Stimulated activated CD4-positive, alpha-beta T cell treated with anti-CD3 and anti-CD28 coated beads, Interleukin-12 subunit alpha, Interleukin-12 subunit beta, amount 100 ng/mL, for 24 hours (primary cell): ENCODE results near the gene IGBP1.
"Not testable (repeated sequence)": the region's sequence is repeated elsewhere in the genome, so short reads cannot be mapped to it uniquely, and the experiment has no call there.

Source experiments
- DNase-seq, 2 experiments: peaks; one replicate each; pipeline ENCODE4 v3.0.0-alpha.2; 2020; ENCODE audit warnings: low read depth in 2 of 2

IGBP1 gene

DNA sequence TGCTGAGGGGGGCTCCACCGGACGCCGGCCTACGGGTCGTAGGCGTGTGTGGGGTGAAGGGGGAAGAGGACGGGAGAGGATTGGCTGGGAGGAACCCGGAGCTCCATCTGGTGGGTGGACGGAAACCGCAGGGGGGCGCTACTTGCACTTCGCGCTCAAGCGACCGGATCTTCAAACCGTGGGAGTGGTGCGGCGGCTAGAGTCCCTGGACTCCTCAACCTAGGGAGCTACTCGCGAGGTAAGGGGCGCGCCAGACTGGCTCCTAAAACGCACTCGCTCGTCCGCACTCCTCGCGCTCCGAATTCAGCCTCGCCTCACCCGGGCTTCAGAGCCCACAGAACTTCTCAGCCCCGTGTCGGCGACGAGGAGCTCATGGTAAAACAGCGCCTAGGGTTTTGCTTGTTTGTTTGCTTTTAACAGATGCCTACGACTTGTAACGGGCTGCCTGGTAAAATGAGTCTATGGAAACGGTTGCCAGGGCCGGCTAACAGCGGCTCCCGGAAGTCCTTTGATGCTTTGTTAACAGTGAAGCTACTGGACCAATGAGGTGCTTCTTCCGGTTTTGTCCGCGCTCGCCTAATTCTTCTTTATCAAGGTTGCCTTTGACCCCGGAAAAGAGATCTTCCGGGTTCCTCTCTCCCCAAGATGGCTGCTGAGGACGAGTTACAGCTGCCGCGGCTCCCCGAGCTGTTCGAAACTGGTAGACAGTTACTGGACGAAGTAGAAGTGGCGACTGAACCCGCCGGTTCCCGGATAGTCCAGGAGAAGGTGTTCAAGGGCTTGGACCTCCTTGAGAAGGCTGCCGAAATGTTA lies at the start of gene IGBP1:
TSS of gene IGBP1 (plus strand) at position 145 of the 813 bp plus-strand sequence. CDS start at position 646, 501 bp downstream.
- peak; percentile 45 to 49 for DNase-seq

DNA sequence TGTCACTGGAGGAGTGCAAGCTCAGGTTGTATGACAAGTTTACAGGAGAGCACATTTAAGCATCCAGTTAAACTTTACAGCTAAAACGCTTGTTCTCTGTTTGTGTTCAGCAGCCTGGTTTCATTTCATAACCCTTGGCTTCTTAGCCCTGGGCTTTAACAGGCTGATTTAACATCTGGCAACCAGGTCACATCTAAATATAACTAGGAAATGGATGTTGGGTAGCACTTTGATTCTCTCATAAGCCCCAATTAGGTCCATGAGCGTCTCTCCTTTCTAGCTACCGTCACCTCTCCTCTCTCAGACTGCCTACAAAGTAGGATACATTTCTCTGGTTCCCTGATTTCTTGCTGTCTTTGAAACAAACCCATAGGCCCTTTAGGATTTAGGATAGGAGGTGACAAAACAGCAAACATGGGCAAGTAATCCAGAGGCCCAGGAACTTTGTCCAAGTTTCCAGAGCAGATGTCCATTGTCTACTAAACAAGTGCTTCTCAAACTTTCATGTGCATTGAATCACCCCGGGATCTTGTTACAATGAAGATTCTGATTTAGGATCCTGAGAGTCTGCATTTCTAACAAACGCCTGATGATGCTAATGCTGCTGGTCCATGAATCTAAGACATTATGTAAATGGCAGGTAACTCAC lies 48.5 kb upstream of the IGBP1 start:
- no peak for DNase-seq

DNA sequence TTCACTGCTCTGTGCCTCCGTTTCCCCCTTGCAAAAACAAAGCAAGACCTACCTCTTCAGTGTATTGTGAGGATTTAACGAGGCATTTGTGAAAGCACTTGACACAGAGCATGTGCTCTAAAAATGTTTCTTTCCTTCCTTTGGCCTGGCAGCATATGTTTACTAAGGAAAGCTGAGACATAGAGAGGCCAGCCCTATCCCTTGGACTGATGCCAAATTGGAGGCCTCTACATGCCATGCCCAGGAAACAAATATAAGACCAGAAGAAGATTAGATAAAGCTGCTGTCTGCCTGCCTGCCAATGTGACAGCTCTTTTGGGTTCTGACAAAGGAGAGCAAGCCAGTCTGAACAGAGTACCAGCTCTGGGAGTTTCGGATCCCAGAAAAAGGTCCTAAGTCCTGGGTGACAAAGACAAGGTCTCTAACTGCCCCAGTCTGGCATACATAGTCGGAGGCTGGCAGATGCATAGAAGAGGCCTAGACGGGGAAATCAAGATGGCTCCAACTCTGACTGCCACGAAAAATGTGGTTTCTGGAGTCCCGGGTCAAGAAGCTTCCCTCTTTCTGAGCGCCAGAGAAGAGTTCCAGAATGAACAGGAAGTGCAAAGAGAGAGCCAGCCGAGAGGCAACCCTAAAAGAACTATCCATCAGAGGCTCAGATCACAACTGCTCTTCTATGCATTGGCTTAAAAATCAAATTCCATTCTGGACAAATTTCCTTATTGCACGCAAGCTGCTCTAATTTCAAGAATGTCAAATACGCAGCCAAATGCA lies 45.2 kb upstream of the IGBP1 start:
- no peak for DNase-seq

DNA sequence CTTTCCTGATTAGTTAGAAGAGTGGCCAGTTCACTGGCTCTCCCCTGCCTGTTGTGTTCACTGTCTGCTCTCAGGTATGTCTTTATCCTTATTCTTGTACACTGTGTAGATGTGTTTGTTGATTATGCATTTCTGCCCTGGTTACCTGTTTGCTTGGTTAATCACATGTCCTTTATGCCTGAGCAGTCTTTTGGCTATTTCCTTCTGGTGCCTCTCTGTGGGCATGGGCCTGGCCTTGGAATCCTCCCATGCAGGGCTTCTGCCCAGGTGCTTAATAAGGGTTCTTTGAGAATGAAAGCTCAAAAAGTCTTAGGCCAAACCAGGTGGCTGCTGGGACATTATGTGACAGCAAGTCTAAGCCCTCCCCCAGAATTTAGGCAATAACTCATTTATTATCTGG lies 44.5 kb upstream of the IGBP1 start:
- DNase-seq: no peak

DNA sequence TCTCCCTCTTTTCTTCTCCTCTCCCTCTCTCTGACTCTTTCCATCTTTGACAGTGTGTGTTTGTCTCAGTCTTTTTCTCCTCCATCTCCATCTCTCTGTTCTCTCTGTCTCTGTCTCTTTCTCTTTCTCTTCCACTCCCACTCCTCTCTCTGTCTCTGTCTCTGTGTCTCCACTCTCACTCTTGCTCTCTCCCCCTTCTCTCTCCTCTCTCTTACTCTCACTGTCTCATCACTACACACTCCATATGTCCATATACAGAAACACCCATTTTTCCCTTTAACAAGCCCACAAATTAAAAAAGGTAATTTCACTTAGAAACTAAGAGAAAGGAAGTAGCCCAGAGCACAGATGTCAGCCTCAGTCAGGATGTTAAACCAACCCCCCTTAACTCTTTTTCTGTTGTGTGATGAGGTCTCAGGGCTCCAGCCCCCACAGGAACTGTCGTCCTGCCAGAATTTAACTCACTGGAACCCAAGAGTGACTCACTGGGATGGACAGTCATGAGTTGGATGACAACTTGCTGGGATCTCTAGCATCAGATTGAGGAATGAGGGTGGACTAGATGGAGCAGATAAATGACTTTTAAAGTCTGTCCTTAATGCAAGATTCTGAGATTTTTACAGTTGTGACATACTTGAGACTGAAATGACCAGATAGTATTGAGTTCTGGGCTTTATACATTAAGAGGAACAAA lies 43.5 kb upstream of the IGBP1 start:
- no peak for DNase-seq

DNA sequence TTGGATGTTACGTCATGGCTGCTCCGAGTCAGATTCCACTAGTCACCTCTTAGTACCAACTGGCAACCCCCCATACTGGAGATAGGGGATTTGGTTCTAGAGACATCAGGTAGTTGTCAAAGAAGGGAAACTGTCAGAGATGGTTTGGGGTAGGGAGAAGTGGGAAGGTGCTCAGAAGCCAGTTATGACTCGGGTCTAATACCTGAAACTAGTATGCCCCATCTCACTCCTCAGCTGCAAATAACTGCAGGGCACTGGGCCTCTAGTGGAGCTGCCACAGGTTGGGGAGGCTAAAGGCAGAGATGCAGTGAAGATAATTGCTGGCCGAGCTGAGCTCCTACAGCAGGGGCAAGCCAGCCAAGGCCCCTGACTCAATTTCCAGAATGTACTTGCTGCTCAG lies 41.0 kb upstream of the IGBP1 start:
- DNase-seq: no peak

DNA sequence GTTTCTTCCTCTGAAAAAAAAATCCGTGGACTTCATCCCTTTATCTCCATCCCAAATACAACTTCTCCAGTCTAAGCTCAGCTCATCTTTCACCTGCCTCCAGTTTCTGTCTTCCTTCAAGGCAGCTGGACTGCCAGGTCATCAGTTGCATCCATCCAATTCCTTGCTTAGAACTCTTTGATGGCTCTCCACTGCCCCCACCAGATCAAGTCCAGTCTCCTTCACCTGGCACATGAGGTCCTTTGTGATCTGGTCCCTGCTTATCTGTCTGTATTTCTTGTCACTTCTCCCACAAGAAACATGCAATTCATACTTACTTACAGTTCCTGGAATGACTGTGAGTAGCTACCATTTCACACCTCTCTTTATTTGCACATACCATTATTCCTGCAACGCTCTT lies 37.2 kb upstream of the IGBP1 start:
- DNase-seq: no peak

DNA sequence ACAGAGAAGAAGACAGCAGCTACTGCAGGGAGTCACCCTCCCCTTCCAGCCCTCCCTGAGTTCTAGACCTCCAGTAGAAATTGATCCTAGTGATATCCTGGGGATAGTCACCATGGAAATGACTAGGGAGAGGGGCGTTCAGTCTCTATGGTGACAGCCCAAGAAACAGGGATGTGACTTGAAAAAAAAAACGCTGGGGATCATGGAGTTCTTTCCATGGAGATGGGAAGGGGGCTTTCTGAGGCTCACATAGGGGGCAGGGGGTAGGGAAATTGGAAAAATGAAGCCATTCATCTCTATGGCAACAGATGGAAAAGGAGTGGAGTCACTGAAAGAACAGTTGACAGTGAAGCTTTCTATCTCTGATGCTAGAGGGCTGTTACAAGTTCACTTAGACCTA lies 28.0 kb upstream of the IGBP1 start:
- DNase-seq: no peak

DNA sequence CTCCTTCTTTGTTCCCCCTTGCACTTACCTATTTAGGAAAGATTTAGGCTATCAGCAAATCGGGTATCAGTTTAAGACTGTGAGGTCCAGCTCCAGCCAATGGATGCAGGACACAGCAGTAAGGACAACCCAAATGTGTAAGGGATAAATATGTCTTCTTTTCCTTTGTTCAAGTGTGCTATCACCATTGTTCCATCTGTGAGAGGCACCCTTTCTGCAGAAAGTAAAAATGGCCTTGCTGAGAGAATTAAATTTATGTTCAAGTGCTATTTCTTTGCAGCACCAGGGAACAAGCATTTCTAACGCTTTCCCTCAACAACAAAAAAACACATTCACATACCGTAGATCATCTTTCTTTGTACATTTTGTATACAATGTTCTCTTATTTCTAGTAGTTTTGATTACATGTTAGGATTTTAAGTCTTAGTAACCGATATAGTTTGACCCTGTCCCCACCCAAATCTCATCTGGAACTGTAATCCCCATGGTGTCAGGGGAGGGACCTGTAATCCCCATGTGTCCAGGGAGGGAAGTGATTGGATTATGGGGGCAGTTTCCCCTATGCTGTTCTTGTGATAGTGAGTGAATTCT lies 21.7 kb upstream of the IGBP1 start:
- not testable (repeated sequence) for DNase-seq

DNA sequence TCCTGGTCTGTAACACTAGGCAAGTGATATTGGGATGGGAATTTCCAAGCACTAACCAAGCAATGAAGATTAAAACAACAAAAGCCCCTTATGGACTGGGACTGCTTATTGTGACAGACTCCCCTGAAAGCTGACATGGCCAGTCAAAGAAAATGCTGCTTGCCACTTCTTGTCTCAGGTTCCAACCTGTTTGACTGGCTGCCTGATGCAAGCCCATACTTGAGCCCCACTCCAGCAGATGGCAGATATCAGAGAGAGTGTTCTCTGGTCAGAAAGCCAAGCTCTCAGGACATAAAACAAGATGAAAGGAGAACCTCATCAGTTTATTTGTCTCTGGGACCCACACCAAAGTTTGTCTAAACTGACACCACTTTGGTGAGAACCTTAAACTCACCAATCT lies 15.5 kb upstream of the IGBP1 start:
- DNase-seq: no peak

DNA sequence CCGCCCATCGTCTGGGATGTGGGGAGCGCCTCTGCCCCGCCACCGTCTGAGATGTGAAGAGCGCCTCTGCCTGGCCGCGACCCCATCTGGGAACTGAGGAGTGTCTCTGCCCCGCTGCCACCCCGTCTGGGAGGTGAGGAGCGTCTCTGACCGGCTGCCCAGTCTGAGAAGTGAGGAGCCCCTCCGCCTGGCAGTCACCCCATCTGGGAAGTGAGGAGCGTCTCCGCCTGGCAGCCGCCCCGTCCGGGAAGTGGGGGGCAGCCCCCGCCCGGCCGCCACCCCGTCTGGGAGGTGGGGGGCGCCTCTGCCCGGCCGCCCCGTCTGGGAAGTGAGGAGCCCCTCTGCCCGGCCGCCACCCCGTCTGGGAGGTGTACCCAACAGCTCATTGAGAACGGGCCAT lies 10.2 kb upstream of the IGBP1 start:
- not testable (repeated sequence) for DNase-seq

DNA sequence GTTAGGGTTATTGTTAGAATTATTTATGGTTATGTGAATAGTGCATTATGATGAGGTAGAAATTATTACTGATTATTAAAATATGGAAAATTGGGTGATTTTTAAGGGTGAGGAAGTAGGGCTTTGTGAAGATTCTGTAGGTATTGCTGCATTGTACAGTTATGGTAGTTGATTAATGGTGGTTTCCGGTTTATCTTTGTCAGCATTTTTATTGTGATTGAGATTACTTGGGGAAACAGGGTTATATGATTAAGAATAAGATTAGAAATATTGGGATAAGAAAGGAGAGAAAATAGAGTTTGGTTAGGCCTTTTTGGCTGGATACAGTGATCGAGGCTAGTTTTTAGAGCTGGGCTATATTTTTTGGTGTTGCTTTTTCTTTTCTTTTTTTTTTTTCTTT lies 8.6 kb upstream of the IGBP1 start:
- DNase-seq: no peak

DNA sequence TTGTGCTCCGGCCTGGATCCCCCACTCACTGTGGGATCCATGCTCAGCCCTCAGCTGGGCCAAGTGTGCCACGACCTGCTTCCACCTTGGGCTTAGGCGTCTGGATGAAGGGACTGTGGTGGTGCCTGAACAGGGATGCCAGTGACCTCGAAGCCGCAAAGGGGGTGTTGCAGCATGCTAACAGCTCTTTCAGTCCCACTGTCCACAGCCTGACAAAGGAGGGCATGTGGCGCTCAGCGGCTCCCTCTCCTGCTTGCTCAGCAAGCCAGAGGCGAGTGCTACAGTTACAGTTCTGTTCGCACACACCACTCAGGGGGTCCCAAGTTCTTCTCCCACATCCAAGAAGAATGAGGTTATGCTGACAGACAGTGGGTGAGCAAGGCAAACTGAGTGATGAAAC lies 5.2 kb upstream of the IGBP1 start:
- no peak for DNase-seq

DNA sequence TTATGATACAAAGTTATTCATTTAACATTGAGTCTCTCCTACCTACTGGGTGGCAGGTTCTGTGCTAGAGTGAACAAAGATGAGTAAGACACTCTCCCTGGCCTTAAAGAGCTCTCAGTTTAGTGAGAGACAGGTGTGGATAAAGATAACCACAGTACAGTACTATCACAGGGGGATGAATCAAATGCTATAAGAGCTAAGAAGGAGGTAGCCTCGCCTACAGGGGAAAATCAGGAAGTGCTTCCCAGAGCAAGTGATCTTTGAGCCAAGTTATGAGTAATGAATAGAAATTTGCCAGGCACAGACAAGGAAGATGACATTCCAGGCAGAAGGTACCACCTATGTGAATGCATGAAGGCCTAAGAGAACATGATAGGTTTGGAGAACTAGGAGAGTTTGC lies 3.4 kb upstream of the IGBP1 start:
- no peak for DNase-seq

DNA sequence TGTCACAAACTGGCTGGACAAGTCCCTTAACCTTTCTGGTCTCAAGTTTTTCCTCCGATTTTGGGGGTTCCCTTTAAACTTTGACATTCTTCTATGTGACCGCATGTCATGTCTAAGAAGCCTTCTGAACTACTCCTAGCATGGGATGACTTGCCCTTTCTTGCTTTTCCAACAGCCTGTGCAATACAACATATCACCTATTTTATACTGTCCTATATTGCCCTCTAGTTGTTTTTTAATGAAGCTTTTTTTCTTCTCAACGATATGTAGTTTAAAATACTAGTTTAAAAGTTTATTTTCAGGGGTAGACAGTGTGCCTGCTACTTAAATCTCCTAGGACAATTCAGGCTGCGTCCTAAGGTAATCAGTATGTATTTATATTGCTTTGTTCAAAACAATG lies 1.0 kb upstream of the IGBP1 start:
- DNase-seq: no peak

DNA sequence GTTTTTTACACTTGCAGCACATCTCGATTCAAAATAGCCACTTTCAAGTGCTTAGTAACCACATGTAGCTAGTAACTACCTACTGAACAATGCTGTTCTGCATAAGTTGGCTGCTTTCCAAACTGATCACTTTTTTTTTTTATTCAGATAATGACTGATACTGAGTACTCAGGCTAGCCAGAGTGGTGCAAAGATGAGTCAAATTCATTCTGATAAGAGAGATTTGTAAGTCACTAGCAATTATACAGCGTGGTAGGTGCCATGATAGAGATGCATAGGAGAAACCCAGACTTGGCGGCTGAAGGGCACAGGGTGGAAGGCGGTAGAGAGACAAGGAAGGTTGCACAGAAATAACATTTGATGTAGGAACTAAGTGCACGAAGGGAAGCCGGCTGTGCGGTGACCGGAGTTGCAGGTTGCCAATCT lies 357 bp upstream of the IGBP1 start:
- no peak for DNase-seq

DNA sequence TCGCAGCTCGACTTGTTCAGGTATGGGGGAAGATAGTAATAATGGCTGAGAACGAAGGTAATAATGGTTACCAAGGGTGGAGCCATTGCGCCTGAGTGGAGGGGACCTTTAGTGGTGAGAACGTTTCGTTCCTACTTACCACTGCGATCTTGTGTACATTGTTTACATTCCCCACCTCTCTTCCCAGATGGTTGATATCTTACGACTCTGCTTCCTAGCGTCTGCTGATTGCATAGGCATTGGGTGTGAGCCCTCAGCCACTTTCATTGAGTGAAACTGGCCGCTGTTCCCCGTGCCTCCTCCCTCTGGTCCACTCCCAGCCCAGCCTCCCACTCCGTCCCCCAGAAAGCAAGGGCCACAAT lies 850 bp downstream of the IGBP1 start:
- no peak for DNase-seq

DNA sequence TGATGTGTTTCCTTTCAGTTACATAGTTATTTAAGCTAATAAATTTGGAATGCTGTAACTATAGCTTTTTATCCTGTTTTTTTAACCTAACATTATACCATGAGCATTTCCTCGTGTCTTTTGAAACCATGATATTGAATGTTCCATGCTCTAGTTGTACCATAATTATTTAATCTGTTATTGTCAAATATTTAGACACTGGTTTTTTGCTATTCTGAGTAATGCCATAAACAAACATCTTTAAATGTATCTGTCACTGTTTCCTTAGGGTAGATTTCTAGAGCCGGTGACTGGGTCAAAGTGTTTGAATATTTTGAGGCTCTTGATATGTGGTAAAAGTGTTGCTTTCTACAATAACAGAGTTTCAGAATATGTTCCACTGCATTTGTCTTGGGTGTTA lies 5.4 kb downstream of the IGBP1 start:
- DNase-seq: no peak

DNA sequence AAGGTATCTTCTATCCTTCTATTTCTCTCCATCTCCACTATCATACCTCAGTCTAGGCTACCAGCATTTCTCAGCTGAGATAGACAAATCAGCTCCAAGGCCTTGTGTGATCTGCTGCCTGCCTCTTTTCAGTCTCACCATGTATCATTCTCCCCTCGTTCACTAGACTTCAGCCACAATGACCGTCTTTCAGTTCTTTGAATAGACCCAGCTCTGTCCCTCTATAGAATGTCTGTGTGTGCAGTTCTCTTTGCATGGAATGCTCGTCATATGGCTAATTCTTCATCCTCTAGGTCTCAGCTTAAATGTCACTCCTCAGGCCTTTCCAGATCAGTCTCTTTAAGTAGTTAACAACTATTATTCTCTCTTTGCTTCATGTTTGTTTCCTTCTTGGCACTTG lies 6.5 kb downstream of the IGBP1 start:
- DNase-seq: no peak

DNA sequence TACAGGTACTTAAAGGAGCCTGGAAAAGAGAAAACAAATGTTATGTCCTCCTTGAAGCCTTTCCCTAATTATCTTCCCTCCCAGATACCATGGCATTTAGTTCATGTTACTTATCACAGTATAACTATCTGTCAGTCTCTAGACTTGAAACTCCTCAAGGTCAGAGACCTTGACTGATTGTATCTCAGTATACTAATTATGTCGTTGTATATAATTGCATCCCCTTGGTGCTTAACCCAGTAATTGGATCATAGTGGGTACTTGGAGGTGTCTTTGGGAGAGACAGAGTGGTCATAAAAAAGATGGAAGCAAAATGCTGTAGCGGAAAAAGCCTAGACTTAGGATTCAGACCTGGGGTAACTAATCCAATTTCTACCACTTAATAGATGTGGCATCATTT lies 8.1 kb downstream of the IGBP1 start:
- DNase-seq: no peak
